OCI-LY1 (cell line): Measurements from ENCODE around the gene DIP2C.

Experiments used
- H2AFZ ChIP-seq: fragments of 200-600 bp; sonication (generic), shearing (Covaris generic); 2 replicates; pipeline ENCODE4 v1.6.0; 2014; ENCODE audit warnings: antibody characterized with exemption, mild to moderate bottlenecking, low read length
- H3F3A ChIP-seq: fragments of 200-600 bp; sonication (generic), shearing (Covaris generic); 2 replicates; pipeline ENCODE4 v1.6.0; 2014; ENCODE audit warnings: mild to moderate bottlenecking, antibody characterized with exemption, low read length, moderate library complexity; ENCODE audit not compliant: insufficient read depth
- H3K27ac ChIP-seq: fragments of 200-600 bp; sonication (generic); 2 replicates; pipeline ENCODE4 v1.5.1; 2014; ENCODE audit warnings: low read length, mixed run types, mild to moderate bottlenecking, low read depth; ENCODE audit not compliant: poor library complexity, severe bottlenecking
- H3K27me3 ChIP-seq: fragments of 200-600 bp; sonication (generic); 2 replicates; pipeline ENCODE4 v1.6.0; 2014; ENCODE audit warnings: antibody characterized with exemption, mild to moderate bottlenecking, low read length, moderate library complexity; ENCODE audit not compliant: insufficient read depth
- H3K36me3 ChIP-seq: fragments of 200-600 bp; sonication (generic); 2 replicates; pipeline ENCODE4 v1.6.1; 2014; ENCODE audit warnings: mild to moderate bottlenecking, antibody characterized with exemption, low read length, moderate library complexity, mixed read lengths; ENCODE audit not compliant: insufficient read depth
- H3K4me1 ChIP-seq: fragments of 200-600 bp; sonication (generic); 2 replicates; pipeline ENCODE4 v1.5.1; 2014; ENCODE audit warnings: mild to moderate bottlenecking, low read length, moderate library complexity; ENCODE audit not compliant: insufficient read depth, severe bottlenecking
- H3K4me2 ChIP-seq: fragments of 200-600 bp; sonication (generic), shearing (Covaris generic); 2 replicates; pipeline ENCODE4 v1.6.1; 2014; ENCODE audit warnings: low read length
- H3K4me3 ChIP-seq: fragments of 200-600 bp; sonication (generic); 2 replicates; pipeline ENCODE4 v1.5.1; 2014; ENCODE audit warnings: low read length, low read depth, mild to moderate bottlenecking, mixed read lengths; ENCODE audit not compliant: poor library complexity, severe bottlenecking
- H3K79me2 ChIP-seq: fragments of 200-600 bp; shearing (Covaris generic); 2 replicates; pipeline ENCODE4 v1.6.1; 2016; ENCODE audit warnings: mixed run types, low read length, mixed read lengths; ENCODE audit not compliant: insufficient read depth
- H3K9ac ChIP-seq: fragments of 200-600 bp; sonication (generic), shearing (Covaris generic); 2 replicates; pipeline ENCODE4 v1.6.1; 2014; ENCODE audit warnings: mild to moderate bottlenecking, low read length, mixed read lengths
- H3K9me2 ChIP-seq: fragments of 200-600 bp; sonication (generic), shearing (Covaris generic); 2 replicates; pipeline ENCODE4 v1.6.1; 2014; ENCODE audit warnings: low read depth, mild to moderate bottlenecking, low read length, mixed read lengths
- H3K9me3 ChIP-seq: fragments of 200-600 bp; shearing (Covaris generic); 2 replicates; pipeline ENCODE4 v1.6.1; 2014; ENCODE audit warnings: low read length, mixed read lengths
- H4K20me1 ChIP-seq: fragments of 200-600 bp; sonication (generic), shearing (Covaris generic); 2 replicates; pipeline ENCODE4 v1.6.0; 2016; ENCODE audit warnings: mild to moderate bottlenecking, low read length; ENCODE audit not compliant: insufficient read depth
- CTCF ChIP-seq: fragments of 200-600 bp; sonication (generic), shearing (Covaris generic); IDR thresholded peaks from 2 replicates; pipeline ENCODE4 v1.5.1; 2017; ENCODE audit warnings: mild to moderate bottlenecking, antibody characterized with exemption, low read length, moderate library complexity, mixed read lengths
- EZH2 ChIP-seq: fragments of 200-600 bp; sonication (generic), shearing (Covaris generic); IDR thresholded peaks from 2 replicates; pipeline ENCODE4 v1.8.0; 2017; ENCODE audit warnings: borderline replicate concordance, mixed run types, mild to moderate bottlenecking, antibody characterized with exemption, low read length, moderate library complexity, mixed read lengths

DIP2C gene

GRCh38 chr10:549391-549790, 140.1 kb downstream of the DIP2C start:
- no peaks in the 10 kb centered on the region for H3K9me2 ChIP-seq
- peaks cover 31% of the 10 kb centered on the region for H3K79me2 ChIP-seq
- H3K27ac ChIP-seq, result peak overlapping the region; percentile 90
- H4K20me1 ChIP-seq, result no peaks in the 10 kb centered on the region
- H3K36me3 ChIP-seq, result peaks cover 14% of the 10 kb centered on the region
- no peak overlapping the region for H2AFZ ChIP-seq
- no peaks in the 10 kb centered on the region for H3F3A ChIP-seq
- no peaks in the 10 kb centered on the region for H3K9me3 ChIP-seq
- TF ChIP-seq CTCF (no peak), EZH2 (no peak)
- no peaks in the 10 kb centered on the region for H3K27me3 ChIP-seq
- H3K9ac ChIP-seq, result no peak overlapping the region; the same call in 1 of the 2 replicates
- H3K4me2 ChIP-seq, result peak overlapping the region; percentile 6; the same call in 1 of the 2 replicates
- no peak overlapping the region for H3K4me3 ChIP-seq
- peaks cover 88% of the 10 kb centered on the region for H3K4me1 ChIP-seq

DNA sequence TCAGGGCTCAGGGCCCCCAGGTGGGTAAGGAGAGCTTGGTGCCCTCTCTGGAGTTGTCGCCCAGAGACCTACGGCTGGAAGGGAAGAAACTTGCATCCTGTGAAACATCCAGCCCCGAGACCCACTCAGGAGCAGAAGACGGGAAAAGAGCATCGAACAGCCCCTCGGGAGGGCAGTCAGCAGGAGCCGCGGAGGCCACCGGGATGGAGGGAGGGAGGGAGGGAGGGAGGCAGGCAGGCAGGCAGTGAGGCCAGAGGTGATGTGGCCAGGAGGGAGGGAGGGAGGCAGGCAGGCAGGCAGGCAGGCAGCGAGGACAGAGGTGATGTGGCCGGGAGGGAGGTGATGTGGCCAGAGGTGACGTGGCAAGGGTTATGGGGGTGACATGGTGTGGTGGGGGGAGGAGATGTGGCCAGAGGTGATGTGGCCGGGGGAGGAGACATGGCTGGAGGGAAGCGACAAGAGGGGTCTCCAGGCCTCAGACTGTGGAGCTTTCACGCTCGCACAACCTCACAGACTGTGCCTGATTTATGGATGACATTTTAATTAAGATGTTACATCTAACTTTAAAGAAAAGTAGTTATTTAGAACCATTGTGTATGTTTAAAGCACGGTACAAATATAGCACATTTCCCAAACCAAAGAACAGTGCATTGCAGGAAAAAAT, 141.1 kb downstream of the DIP2C start:
- Histone ChIP-seq H3K9me3 (no peaks in the 10 kb centered on the region), H3K9me2 (no peaks in the 10 kb centered on the region), H3K4me3 (no peak overlapping the region), H3K9ac (no peak overlapping the region; the same call in 1 of the 2 replicates), H2AFZ (no peak overlapping the region), H3K27me3 (no peaks in the 10 kb centered on the region), H3F3A (no peaks in the 10 kb centered on the region), H3K27ac (peak overlapping the region; percentile 90), H3K4me1 (peaks cover 88% of the 10 kb centered on the region), H3K36me3 (peaks cover 21% of the 10 kb centered on the region), H4K20me1 (no peaks in the 10 kb centered on the region), H3K4me2 (no peak overlapping the region), H3K79me2 (peaks cover 33% of the 10 kb centered on the region)
- TF ChIP-seq EZH2, result no peak
- TF ChIP-seq CTCF, result no peak

DNA sequence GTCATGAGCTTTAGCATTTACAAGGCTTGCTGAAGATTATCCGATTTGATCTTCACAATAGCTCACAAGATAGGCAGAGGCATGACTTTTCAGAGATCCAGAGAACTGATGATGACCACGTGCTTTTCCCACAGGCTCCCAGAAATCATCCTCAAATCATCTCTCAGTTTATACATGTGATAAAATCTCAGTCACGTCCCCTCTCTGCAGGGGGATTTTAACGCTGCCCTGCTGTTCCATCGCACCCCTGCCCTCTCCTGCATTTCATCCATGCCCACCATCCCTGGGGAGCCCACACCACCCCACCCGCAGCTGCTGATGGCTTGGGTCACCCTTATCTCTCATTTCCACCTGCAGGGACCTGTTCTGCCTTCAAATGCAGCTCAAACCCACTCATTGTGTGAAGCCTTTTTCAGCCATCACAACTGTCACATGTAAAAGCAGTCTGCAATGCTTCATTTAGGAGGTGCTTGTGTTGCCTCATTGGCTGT, 141.8 kb downstream of the DIP2C start:
- Histone ChIP-seq H3K9ac (peak overlapping the region; percentile 42), H3F3A (no peaks in the 10 kb centered on the region), H3K4me1 (peaks cover 88% of the 10 kb centered on the region), H3K27ac (peak overlapping the region; percentile 90), H4K20me1 (no peaks in the 10 kb centered on the region), H3K27me3 (no peaks in the 10 kb centered on the region), H3K36me3 (peaks cover 21% of the 10 kb centered on the region), H3K4me2 (peak overlapping the region; percentile 42; the same call in 1 of the 2 replicates), H2AFZ (no peak overlapping the region), H3K9me3 (no peaks in the 10 kb centered on the region), H3K4me3 (no peak overlapping the region), H3K79me2 (peaks cover 27% of the 10 kb centered on the region), H3K9me2 (no peaks in the 10 kb centered on the region)
- TF ChIP-seq EZH2, result no peak
- no peak for TF ChIP-seq CTCF
